SIG-M5 (cell line): ENCODE measurements around the gene CPEB3.
"Not testable (repeated sequence)": the region's sequence is repeated elsewhere in the genome, so short reads cannot be mapped to it uniquely, and the experiment has no call there.

Experiments used
- DNase-seq: peaks from one replicate; lab custom pipeline; 2025; lab: John Stamatoyannopoulos, UW

CPEB3 gene

GRCh38 chr10:92290837-92291615 lies at the start of gene CPEB3, which contains the start of gene MARCHF5:
CPEB3 (minus strand) TSS chr10:92291078; CDS start chr10:92240350, 50,728 bp downstream.
MARCHF5 (plus strand) TSS chr10:92291167; CDS start chr10:92291495, 328 bp downstream.
- DNase-seq = peak; percentile 56

GRCh38 chr10:92329927-92330326 lies 39.0 kb upstream of the CPEB3 start:
- not testable (repeated sequence) for DNase-seq

GRCh38 chr10:92328993-92329392 lies 38.1 kb upstream of the CPEB3 start:
- no peak for DNase-seq

- DNase-seq = no peak
These were observed 36.9 kb upstream of the CPEB3 start for GRCh38 chr10:92327445-92328433.

- no peak for DNase-seq
These were observed 32.2 kb upstream of the CPEB3 start for GRCh38 chr10:92323079-92323478.

- DNase-seq = no peak
These were observed 25.7 kb upstream of the CPEB3 start for GRCh38 chr10:92316610-92317009.

- no peak for DNase-seq
These were observed 22.9 kb upstream of the CPEB3 start for GRCh38 chr10:92313750-92314149.

- no peak for DNase-seq
These were observed 18.4 kb upstream of the CPEB3 start for GRCh38 chr10:92309272-92309671.

- DNase-seq = no peak
These were observed 14.5 kb upstream of the CPEB3 start for GRCh38 chr10:92305133-92306072.

- DNase-seq = no peak
These were observed 13.2 kb upstream of the CPEB3 start for GRCh38 chr10:92304061-92304460.

- no peak for DNase-seq
These were observed 12.2 kb upstream of the CPEB3 start for GRCh38 chr10:92303096-92303495.

- DNase-seq = no peak
These were observed 7.6 kb upstream of the CPEB3 start for GRCh38 chr10:92298487-92298886.

GRCh38 chr10:92291921-92292845 lies 1.3 kb upstream of the CPEB3 start:
- no peak for DNase-seq

GRCh38 chr10:92291616-92291865 lies 663 bp upstream of the CPEB3 start:
- DNase-seq = no peak

- DNase-seq = no peak
These were observed 622 bp downstream of the CPEB3 start for GRCh38 chr10:92290076-92290836.

- DNase-seq = no peak
These were observed 6.7 kb downstream of the CPEB3 start for GRCh38 chr10:92284112-92284704.

- DNase-seq = no peak
These were observed 11.7 kb downstream of the CPEB3 start for GRCh38 chr10:92278996-92279696.

GRCh38 chr10:92274071-92274470 lies 16.8 kb downstream of the CPEB3 start:
- DNase-seq = no peak

- peak; percentile 40 for DNase-seq
These were observed 22.1 kb downstream of the CPEB3 start for GRCh38 chr10:92268748-92269147.
